ENCODE data around the gene HDAC4. TPM values are rescaled to one million over a fixed set of nuclear protein-coding genes. Genes with fewer than 3 reads are reported as not detected.

HDAC4 gene
- total RNA-seq, 1 experiment from 2014 or later: 47.6 TPM

GRCh38 chr2:239358062-239358754, 42.6 kb downstream of the HDAC4 start:
- RAD21 ChIA-PET (ENCODE audit: low non-redundant PET in 1 of 2, low total read pairs in 2 of 2, uncharacterized antibody in 2 of 2, unreplicated experiment in 2 of 2): no interaction called here
- CTCF ChIA-PET: no interaction called here

GRCh38 chr2:239355724-239356123, 45.1 kb downstream of the HDAC4 start:
- intact Hi-C loops (cut with micrococcal nuclease): no loop called here
- no peak overlapping the region for H3K4me3 ChIP-seq (replicated peaks in 1 of 2; ENCODE audit: low read depth in 1 of 2, low read length in 2 of 2)
- no TSS peak for BruUV-seq (replicated peaks)
- H3K9me3 ChIP-seq (ENCODE audit: control insufficient read depth in 1 of 2, insufficient read depth in 1 of 2, low read depth in 1 of 2, low read length in 2 of 2): peaks cover 8 to 10% of the 10 kb centered on the region in 2 experiments; a peak in 3 of 4 replicates
- H3K4me1 ChIP-seq (ENCODE audit: control insufficient read depth in 1 of 2, insufficient read depth in 2 of 2, low read length in 2 of 2): no peaks in the 10 kb centered on the region
- RAD21 ChIA-PET (ENCODE audit: low non-redundant PET in 1 of 2, low total read pairs in 2 of 2, uncharacterized antibody in 2 of 2, unreplicated experiment in 2 of 2): no interaction called here
- ATAC-seq (no peak), DNase-seq (ENCODE audit: low read depth, low spot score) (no peak)
- no peak overlapping the region for H3K4me2 ChIP-seq (ENCODE audit: low read length)
- H3K79me2 ChIP-seq (ENCODE audit: insufficient read depth, low read length): peaks cover 2% of the 10 kb centered on the region; the same call in 1 of the 2 replicates
- H3K9ac ChIP-seq (ENCODE audit: low read length): no peak overlapping the region
- 0 out of 4 replicates have a peak, but pooled peaks cover 2 to 6% of the 10 kb centered on the region in 2 experiments for H3K36me3 ChIP-seq (ENCODE audit: control insufficient read depth in 1 of 2, insufficient read depth in 2 of 2, low read length in 2 of 2)
- H3K27ac ChIP-seq (ENCODE audit: low read depth, low read length): no peak overlapping the region
- no peaks in the 10 kb centered on the region for H4K20me1 ChIP-seq (ENCODE audit: insufficient read depth)
- H3K9me2 ChIP-seq (ENCODE audit: insufficient read depth): no peaks in the 10 kb centered on the region
- no peak overlapping the region for H2AFZ ChIP-seq (ENCODE audit: low read depth, low read length, poor library complexity, severe bottlenecking)
- POLR2A ChIA-PET: no interaction called here
- H3K27me3 ChIP-seq (ENCODE audit: insufficient read depth, low read length): no peaks in the 10 kb centered on the region
- CTCF ChIA-PET: no interaction called here
- no peak for TF ChIP-seq ATF3 (IDR thresholded peaks at IDR 0.05)
- TF ChIP-seq EZH2phosphoT487 (IDR thresholded peaks at IDR 0.05; ENCODE audit: borderline replicate concordance): no peak
- TF ChIP-seq ZFX (IDR thresholded peaks at IDR 0.05): no peak
- no peak for TF ChIP-seq CTCF (IDR thresholded peaks at IDR 0.05 in 2 of 3, conservative IDR thresholded peaks at IDR 0.05 in 1 of 3; ENCODE audit: borderline replicate concordance in 1 of 3, insufficient read depth in 1 of 3, low read depth in 2 of 3, low read length in 2 of 3)
- no peak for TF ChIP-seq SIN3A (IDR thresholded peaks at IDR 0.05; ENCODE audit: low read depth)
- no peak for TF ChIP-seq EZH2 (IDR thresholded peaks at IDR 0.05)
- TF ChIP-seq REST (IDR thresholded peaks at IDR 0.05; ENCODE audit: low read depth): no peak
- no peak for TF ChIP-seq MAX (IDR thresholded peaks at IDR 0.05)
- TF ChIP-seq EGR1 (IDR thresholded peaks at IDR 0.05; ENCODE audit: low read depth): no peak
- TF ChIP-seq TCF7L2 (IDR thresholded peaks at IDR 0.05; ENCODE audit: borderline replicate concordance, extremely low read depth, insufficient read depth, insufficient read length): no peak
- no peak for TF ChIP-seq SRF (IDR thresholded peaks at IDR 0.05; ENCODE audit: low read depth)
- no peak for TF ChIP-seq FOSL1 (IDR thresholded peaks at IDR 0.05; ENCODE audit: low read depth)

More at GRCh38 chr2:239358062-239358754, 42.6 kb downstream of the HDAC4 start:
- no peaks in the 10 kb centered on the region for H3K9me2 ChIP-seq (ENCODE audit: insufficient read depth)
- H3K4me2 ChIP-seq (ENCODE audit: low read length): no peak overlapping the region
- no peak for ATAC-seq
- no peaks in the 10 kb centered on the region for H3K79me2 ChIP-seq (ENCODE audit: insufficient read depth, low read length)
- no peaks in the 10 kb centered on the region for H3K36me3 ChIP-seq (ENCODE audit: control insufficient read depth in 1 of 2, insufficient read depth in 2 of 2, low read length in 2 of 2)
- POLR2A ChIA-PET: no interaction called here
- TF ChIP-seq EGR1 (IDR thresholded peaks at IDR 0.05; ENCODE audit: low read depth) (no peak), FOSL1 (IDR thresholded peaks at IDR 0.05; ENCODE audit: low read depth) (no peak), CBX3 (IDR thresholded peaks at IDR 0.05; ENCODE audit: low read depth) (no peak)
- H3K4me1 ChIP-seq (ENCODE audit: control insufficient read depth in 1 of 2, insufficient read depth in 2 of 2, low read length in 2 of 2): no peaks in the 10 kb centered on the region
- peaks cover 8 to 10% of the 10 kb centered on the region in 2 experiments; a peak in 3 of 4 replicates for H3K9me3 ChIP-seq (ENCODE audit: control insufficient read depth in 1 of 2, insufficient read depth in 1 of 2, low read depth in 1 of 2, low read length in 2 of 2)
- no peak overlapping the region for H2AFZ ChIP-seq (ENCODE audit: low read depth, low read length, poor library complexity, severe bottlenecking)
- H3K27ac ChIP-seq (ENCODE audit: low read depth, low read length): no peak overlapping the region
- H3K9ac ChIP-seq (ENCODE audit: low read length): no peak overlapping the region
- no peak overlapping the region for H3K4me3 ChIP-seq (replicated peaks in 1 of 2; ENCODE audit: low read depth in 1 of 2, low read length in 2 of 2)
- intact Hi-C loops (cut with micrococcal nuclease): no loop called here
- BruUV-seq (replicated peaks): no TSS peak
- no peak for DNase-seq (ENCODE audit: low read depth, low spot score)
- H3K27me3 ChIP-seq (ENCODE audit: insufficient read depth, low read length): no peaks in the 10 kb centered on the region
- H4K20me1 ChIP-seq (ENCODE audit: insufficient read depth): no peaks in the 10 kb centered on the region
